Measurements from ENCODE around the gene SZT2.

SZT2 gene

DNA sequence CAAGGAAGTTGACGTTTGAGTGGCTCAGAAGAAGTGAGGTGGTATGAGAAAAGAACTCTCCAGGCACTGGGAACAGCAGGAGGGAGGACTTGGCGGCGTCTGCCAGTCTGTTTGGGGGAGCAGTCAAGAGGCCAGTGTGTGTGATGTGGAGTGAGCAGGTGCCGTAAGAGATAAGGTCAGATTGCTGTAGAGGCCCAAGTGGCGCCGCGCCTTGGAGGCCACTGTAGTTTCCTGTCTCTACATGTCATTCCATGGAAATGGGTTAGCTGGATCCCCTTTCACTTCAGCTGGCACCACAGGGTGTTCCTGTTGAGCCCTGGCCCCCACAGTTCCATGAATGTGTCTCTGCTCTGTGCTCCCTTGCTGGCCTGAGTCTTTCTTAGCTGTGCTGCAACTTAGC is 105.5 kb downstream of the SZT2 start:
- TF ChIP-seq FOXP2 (optimal IDR thresholded peaks at IDR 0.05; ENCODE audit: borderline replicate concordance, extremely low read depth, extremely low read length, insufficient read depth) (no peak), SIN3A (IDR thresholded peaks at IDR 0.05; ENCODE audit: borderline replicate concordance, insufficient read depth, low read length) (no peak), TAF1 (IDR thresholded peaks at IDR 0.05; ENCODE audit: borderline replicate concordance, insufficient read depth, low read length) (no peak), POLR2AphosphoS5 (IDR thresholded peaks at IDR 0.05; ENCODE audit: low read depth, low read length) (no peak)
- TF ChIP-seq, protein P1, sequence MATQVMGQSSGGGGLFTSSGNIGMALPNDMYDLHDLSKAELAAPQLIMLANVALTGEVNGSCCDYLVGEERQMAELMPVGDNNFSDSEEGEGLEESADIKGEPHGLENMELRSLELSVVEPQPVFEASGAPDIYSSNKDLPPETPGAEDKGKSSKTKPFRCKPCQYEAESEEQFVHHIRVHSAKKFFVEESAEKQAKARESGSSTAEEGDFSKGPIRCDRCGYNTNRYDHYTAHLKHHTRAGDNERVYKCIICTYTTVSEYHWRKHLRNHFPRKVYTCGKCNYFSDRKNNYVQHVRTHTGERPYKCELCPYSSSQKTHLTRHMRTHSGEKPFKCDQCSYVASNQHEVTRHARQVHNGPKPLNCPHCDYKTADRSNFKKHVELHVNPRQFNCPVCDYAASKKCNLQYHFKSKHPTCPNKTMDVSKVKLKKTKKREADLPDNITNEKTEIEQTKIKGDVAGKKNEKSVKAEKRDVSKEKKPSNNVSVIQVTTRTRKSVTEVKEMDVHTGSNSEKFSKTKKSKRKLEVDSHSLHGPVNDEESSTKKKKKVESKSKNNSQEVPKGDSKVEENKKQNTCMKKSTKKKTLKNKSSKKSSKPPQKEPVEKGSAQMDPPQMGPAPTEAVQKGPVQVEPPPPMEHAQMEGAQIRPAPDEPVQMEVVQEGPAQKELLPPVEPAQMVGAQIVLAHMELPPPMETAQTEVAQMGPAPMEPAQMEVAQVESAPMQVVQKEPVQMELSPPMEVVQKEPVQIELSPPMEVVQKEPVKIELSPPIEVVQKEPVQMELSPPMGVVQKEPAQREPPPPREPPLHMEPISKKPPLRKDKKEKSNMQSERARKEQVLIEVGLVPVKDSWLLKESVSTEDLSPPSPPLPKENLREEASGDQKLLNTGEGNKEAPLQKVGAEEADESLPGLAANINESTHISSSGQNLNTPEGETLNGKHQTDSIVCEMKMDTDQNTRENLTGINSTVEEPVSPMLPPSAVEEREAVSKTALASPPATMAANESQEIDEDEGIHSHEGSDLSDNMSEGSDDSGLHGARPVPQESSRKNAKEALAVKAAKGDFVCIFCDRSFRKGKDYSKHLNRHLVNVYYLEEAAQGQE (IDR thresholded peaks at IDR 0.05; ENCODE audit: insufficient read depth in 1 of 2, low read depth in 2 of 2, low read length in 2 of 2), result no peak

DNA sequence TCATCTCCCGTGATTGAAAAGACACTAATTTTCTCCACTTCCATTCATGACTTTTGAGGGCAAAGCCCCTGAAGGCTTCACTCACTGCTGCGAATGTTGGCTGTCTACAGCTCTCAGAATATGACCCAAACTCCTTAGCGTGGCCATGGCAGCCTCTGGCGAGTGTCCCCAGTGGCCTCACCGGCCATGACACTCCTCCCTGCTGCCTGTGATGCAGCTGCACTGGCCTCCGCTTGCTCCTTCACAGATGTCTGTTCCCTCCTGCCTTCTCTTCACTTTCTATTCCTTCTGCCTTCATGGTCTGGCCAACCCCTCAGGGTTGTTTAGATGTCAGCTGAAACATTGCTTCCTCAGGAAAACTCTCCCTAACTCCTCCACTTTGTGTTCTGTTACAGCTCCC is 110.2 kb downstream of the SZT2 start:
- no peak for TF ChIP-seq POLR2AphosphoS5 (IDR thresholded peaks at IDR 0.05; ENCODE audit: low read depth, low read length)

DNA sequence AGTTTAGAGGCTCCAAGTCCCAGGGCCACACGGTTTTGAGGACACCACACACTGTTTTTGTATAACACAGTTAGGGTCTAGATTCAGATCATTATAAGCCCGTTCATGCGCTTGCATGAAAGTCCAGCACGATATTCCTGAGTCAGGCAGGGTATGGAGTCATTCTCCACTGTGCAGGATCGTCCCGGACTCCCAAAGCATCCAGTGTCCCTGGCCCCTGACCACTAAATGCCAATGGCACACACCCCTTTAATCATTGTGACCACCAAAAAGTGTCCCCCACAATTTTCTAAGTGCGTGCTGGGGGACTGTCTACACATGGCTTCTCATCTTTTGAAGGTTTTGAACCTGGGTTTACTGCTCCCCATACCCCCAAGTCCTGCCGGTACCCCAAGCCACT is 113.8 kb downstream of the SZT2 start:
- TF ChIP-seq SIN3A (IDR thresholded peaks at IDR 0.05; ENCODE audit: borderline replicate concordance, insufficient read depth, low read length) (no peak), POLR2AphosphoS5 (IDR thresholded peaks at IDR 0.05; ENCODE audit: low read depth, low read length) (no peak), FOXP2 (optimal IDR thresholded peaks at IDR 0.05; ENCODE audit: borderline replicate concordance, extremely low read depth, extremely low read length, insufficient read depth) (no peak), TAF1 (IDR thresholded peaks at IDR 0.05; ENCODE audit: borderline replicate concordance, insufficient read depth, low read length) (no peak)
- TF ChIP-seq, protein P1 (IDR thresholded peaks at IDR 0.05; ENCODE audit: insufficient read depth in 1 of 2, low read depth in 2 of 2, low read length in 2 of 2), result no peak
